ENCODE measurements around the gene PCDHA4.

The PCDHA4 gene

DNA sequence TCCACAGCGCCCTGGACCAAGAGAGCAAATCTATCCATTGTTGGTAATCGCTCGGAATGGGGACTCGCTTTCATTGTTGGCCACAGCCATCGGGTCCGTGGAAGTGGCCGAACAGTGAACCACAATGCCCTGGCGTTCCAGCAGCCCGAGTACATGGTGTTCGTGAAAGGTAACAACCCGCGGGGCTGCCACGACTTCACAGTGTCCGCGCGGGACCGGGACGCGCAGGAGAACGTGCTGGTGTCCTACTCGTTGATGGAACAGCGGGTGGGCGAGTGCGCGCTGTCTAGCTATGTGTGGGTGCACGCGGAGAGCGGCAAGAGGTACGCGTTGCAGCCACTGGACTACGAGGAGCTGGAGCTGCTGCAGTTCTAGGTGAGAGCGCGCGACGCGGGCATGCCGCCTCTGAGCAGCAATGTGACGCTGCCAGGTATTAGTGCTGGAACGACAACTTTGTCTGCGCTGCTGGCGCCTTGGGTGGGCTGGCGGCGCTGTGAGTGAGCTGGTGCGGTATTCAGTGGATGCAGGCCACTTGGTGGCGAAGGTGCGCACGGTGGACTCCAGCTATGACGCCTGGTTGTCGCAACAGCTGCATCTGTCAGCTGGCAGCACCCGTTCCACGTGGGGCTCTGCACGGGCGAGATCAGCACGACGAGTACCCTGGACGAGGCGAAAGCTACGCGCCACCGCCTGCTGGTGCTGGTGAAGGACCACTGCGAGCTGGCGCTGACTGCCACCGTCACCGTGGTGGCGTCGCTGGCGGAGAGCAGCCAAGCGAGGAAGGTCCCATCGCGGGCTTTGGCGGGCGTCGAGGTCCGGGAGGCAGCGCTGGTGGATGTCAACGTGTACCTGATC lies 55.8 kb downstream of the PCDHA4 start:
- DNase-seq = no peak

All from hematopoietic multipotent progenitor cell treated with erythropoietin and hydrocortisone succinate and interleukin-3 and kit ligand, for 4 days (in vitro differentiated cells).